A549 treated with AZD9567 at 1 μM for 4 hours (cell line): Measurements from ENCODE around the gene INAFM1. TPM values are rescaled to one million over a fixed set of nuclear protein-coding genes. Genes with fewer than 3 reads are reported as not detected.

Experiments
- total RNA-seq: library from RNA; stranded (reverse); fragments of 200-300 nt; extraction: Qiagen RNA extraction; gene quantifications from 5 replicates; pipeline ENCODE4 v1.2.3, GENCODE V29; 2022; ENCODE audit not compliant: insufficient read depth

The INAFM1 gene
- total RNA-seq, result 2.3 to 12.2 TPM (median 11.5 TPM) in 5 replicates

GRCh38 chr19:47274071-47274890 lies at the start of gene INAFM1:
INAFM1 (plus strand) TSS chr19:47274885; CDS start chr19:47274920, 35 bp downstream.

GRCh38 chr19:47230921-47231214 lies 43.8 kb upstream of the INAFM1 start, which contains the start of gene BBC3:
BBC3 (minus strand) TSS chr19:47231199; CDS start chr19:47228431, 2,768 bp downstream.

DNA sequence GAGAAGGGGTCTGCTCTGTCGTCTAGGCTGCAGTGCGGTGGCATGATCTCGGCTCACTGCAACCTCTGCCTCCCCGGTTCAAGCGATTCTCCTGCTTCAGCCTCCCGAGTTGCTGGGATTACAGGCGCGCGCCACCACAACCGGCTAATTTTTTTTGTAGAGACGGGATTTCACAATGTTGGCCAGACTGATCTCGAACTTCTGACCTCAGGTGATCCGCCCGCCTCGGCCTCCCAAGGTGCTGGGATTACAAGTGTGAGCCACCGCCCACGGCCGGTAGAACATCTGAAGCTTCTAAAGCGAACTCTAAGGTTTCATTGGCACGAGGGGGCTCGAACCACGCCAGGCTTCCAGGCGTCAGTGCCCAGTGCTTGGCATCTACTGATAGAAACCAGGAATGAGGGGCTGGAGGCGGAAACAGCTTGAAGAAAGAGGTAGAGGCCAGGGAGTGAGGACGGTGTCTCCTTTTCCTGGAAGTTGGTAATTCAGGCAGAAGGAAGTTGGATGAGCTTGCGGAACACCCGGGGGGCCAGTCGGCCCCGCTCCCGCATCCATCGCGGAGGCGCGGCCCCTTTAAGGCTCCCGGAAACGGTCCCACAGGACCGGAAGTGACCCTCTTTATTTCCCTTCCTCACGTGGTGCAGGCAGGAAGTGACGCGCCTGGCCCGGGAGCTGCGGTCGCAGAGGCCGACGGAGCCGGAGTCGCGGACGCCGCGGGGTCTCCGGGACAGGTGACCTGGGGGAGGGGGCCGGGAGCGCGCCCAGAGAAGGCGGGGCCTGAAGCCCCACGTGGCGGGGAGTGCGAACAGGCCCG lies 18.6 kb upstream of the INAFM1 start, which contains the start of gene CCDC9:
CCDC9 (plus strand) TSS at position 647 of the 814 bp plus-strand sequence. CDS start 1,876 bp downstream, outside the sequence.

GRCh38 chr19:47309608-47310007 lies 34.9 kb downstream of the INAFM1 start, which contains the start of gene C5AR1:
C5AR1 (plus strand) TSS chr19:47309861; CDS start chr19:47309896, 35 bp downstream.

Other genes with a start within 250 kb of the INAFM1 start
- 24.6 to 79.9 TPM (median 72.7 TPM) in 5 replicates for gene TMEM160, start 226.3 kb upstream of the INAFM1 start, total RNA-seq
- 13.8 to 19.3 TPM (median 16.2 TPM) in 5 replicates for gene ZC3H4, start 161.1 kb upstream of the INAFM1 start, total RNA-seq
- 203 to 224 TPM (median 211 TPM) in 5 replicates for gene SAE1, start 144.1 kb upstream of the INAFM1 start, total RNA-seq
- 16.6 to 27.8 TPM (median 24.9 TPM) in 5 replicates for gene BBC3, start 43.7 kb upstream of the INAFM1 start, total RNA-seq
- gene CCDC9, start 18.4 kb upstream of the INAFM1 start, total RNA-seq, result 18.6 to 24.0 TPM (median 23.1 TPM) in 5 replicates
- gene C5AR1, start 35.0 kb downstream of the INAFM1 start, total RNA-seq, result 1.2 to 2.3 TPM (median 1.8 TPM) in 4 of 5 replicates, not detected in the other
- gene C5AR2, start 57.3 kb downstream of the INAFM1 start, total RNA-seq, result 2.5 to 7.7 TPM (median 6.7 TPM) in 5 replicates
- 15.8 to 34.3 TPM (median 33.4 TPM) in 5 replicates for gene DHX34, start 74.4 kb downstream of the INAFM1 start, total RNA-seq
- 18.6 to 40.3 TPM (median 37.5 TPM) in 5 replicates for gene MEIS3, start 144.6 kb downstream of the INAFM1 start, total RNA-seq
- 0.25 to 0.71 TPM (median 0.48 TPM) in 5 replicates for gene SLC8A2, start 197.0 kb downstream of the INAFM1 start, total RNA-seq
- 18.1 to 21.0 TPM (median 19.3 TPM) in 5 replicates for gene KPTN, start 209.3 kb downstream of the INAFM1 start, total RNA-seq
- 89.9 to 113 TPM (median 95.5 TPM) in 5 replicates for gene NAPA, start 240.2 kb downstream of the INAFM1 start, total RNA-seq